Measurements from ENCODE around the gene KLC4.

The KLC4 gene

DNA sequence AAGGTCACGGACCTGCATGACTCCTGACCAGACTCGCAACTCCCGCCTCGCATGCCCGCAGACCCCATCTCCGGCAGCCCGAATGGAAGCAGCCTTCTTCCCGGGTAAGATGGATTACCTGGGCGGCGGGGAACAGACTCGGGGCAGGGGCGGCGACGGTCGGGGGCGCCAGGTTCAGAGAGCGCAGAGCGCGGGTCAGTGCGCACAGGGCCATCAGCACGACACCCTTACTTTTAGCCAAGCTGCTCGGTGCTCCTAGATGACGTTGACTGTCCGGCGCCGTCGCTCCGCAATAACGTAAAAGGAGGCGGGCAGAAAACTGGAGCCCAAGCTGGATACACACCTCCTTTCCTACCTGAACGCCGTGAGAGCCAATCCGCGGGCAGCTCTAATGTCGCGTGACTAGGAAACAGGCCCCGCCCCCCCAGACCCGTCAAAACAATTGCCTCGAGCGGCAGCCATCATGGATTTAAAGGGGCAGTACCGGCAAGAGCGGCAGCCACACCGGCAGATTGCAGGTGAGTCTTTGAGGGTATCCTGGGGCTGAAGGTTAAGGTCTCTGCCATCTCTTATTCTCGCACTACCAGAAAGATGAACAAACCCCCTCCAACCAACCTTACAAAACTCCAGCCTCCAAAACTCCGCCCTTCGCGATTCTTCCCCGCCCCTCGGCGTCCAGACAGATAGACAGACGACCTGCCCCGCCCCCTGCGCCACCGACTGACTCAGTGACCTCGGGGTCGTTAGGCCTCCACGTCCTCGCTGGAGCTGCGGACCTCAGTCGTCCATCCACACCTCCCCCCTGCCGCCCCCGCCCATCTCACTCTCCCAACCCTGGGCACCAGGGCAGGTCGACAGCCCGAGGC lies at the start of gene KLC4, which contains the start of gene MRPL2:
Gene KLC4 (plus strand): TSS at position 464 of the 866 bp plus-strand sequence. CDS start 1,705 bp downstream, outside the sequence.
Gene MRPL2 (minus strand): TSS at position 267 of the 866 bp plus-strand sequence. CDS start 53 bp downstream, at position 214.
- DNase-seq: peak; percentile 98

- DNase-seq: no peak
Measured at GRCh38 chr6:43011207-43011606, 48.2 kb upstream of the KLC4 start.

- DNase-seq: no peak
Measured at GRCh38 chr6:43012364-43012763, 47.1 kb upstream of the KLC4 start.

- DNase-seq: no peak
Measured at GRCh38 chr6:43013097-43013842, 46.2 kb upstream of the KLC4 start.

- DNase-seq: peak; percentile 99
Measured at GRCh38 chr6:43013843-43014433, 45.5 kb upstream of the KLC4 start, which contains the start of the genes KLHDC3 and MEA1. Gene KLHDC3, plus strand, starts transcription at chr6:43014249. Its CDS starts 2,944 bp downstream, at chr6:43017193. Gene MEA1, minus strand, starts transcription at chr6:43013946. Its CDS starts 133 bp downstream, at chr6:43013813.

DNA sequence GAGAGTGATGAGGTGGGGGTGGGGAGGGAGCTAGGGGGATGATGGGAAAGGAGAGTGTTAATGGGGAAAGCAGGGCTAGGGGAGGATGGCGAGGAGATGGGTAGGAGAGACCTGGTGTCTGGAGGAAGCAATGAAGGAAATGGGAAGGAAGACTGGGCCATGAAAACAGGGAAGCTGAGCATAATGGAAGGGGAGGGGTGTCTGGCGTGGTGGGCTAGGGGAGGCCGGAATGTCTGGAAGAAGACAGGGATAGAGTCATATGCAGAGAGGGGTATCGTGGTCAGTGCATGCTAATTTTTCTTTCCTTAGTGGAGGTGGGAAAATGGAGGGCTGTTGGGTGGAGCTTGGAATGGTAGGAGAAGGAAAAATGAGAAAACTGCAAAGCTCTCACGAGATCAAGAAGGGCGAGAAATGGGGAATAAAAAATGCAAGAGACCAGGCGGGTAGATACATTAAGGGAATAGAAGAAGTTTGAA lies 45.0 kb upstream of the KLC4 start:
- no peak for DNase-seq

DNA sequence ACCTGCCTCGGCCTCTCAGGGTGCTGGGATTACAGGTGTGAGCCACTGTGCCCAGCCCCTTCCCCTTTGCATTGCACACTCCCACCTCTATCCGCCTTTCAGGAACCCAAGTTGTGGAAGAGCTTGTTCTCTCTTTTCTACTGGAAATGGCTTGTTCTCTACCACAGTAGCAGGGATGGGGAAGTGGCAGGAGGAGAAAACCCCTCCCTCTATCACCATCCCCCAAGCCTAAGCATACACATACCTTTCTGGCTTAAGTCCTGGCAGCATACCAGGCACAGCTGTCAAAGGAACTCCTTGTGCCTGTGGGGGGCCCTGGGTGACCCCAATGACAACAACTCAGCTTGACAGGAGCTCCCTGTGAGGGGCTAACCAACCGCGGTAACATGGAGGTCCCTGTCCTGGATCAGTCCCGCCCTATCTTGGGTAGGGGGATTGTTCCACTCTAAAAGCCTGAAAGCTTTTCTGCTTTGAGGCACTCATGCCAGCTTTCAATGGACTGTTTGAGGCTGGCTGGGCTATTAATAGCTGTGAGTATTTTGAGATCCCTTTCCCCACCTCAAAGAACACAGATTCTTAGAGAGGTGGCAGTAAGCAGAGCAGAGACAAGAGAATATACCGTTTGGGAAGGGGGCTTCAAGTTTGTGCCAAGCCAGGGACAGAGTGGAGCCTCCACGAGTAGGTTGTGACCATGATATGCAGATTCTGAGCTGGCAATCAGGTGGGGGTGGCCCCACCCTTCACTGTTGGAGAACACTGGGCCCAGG lies 43.1 kb upstream of the KLC4 start:
- no peak for DNase-seq

GRCh38 chr6:43016943-43017334 lies 42.5 kb upstream of the KLC4 start:
- DNase-seq: no peak

DNA sequence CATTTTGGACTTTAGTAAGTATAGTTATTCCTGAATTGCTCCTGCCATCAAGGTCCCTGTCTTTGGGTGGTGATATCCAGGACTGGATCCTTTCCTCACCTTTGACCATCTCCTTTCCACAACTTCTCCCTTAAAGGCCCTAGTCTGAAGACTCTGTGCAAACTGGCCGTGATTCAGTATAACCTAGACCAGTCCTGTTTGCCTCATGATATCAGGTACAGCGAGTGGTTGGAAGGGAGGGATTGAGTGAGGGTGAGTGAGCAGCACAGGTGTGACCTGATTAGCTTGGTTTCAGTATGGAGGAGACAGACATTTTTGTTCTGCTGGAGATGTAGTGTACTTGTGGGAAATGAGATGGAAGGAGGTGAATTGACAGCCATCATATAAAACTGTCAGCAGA lies 40.3 kb upstream of the KLC4 start:
- DNase-seq: no peak

DNA sequence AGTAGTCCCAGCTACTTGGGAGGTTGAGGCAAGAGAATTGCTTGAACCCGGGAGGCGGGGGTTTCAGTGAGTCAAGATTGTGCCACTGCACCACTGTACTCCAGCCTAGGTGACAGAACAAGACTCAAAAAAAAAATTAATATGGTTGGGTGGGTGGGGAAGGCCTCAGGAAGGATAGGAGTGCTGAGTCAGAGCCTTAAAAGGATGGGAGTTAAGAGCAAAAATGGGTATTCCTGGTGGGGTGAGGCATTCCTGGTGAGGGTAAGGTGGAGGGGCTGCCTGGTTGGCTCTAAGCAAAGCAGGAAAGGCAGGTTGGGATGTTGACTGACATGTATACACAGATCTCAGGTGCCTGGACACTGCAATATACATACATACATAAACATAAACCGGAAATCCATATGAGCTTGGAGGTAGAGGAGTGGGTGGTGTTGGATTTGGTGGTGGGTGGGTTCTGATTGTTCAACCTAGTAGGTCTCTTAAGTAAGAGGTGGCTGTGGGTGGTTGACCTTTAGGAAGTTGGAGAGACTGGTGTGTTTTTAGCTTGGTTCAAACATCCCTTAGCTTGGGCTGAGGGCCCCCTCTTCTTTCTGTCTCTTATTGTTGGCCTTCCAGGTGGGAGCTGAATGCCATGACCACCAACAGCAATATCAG lies 39.3 kb upstream of the KLC4 start:
- DNase-seq: no peak

- DNase-seq: no peak
Measured at GRCh38 chr6:43020847-43021246, 38.6 kb upstream of the KLC4 start.

DNA sequence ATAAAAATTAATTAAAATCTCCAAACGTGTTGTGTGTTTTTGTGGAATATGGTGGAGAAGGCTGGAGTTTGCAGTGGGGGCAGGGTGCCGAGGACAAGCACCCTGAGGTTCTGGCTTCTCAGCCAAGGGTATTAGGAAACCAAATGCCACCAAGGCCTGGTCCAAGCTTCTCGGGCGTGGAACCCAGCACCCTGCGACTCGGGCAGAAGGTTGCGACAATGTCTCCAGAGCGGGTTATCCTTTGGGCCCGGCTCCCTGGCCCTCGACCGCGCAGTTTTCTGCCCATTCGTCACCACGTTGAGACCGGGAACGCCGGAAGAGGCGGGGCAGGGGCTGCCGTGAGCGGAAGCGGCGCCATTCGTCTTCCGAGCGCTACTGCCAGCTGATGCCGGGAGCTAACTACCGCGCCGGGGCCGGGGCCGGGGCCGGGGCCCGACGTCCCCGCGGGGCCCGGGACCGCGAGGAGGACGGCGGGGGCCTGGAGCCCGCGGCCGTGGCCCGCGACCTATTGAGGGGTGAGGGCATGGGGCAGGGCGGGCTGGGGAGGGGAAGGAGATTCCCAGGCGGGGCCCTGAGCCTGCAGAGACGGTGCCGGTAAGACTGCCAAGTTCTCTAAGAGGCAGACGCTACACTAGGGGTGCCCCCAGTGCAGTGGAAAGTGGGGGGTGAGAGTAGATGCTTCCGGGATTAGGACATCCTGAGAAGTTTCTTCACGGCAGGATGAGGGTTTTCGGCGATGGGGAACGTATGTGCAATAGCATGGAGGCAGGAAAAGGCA lies 38.0 kb upstream of the KLC4 start, which contains the start of gene RRP36:
Gene RRP36 (plus strand): TSS at position 354 of the 778 bp plus-strand sequence. CDS start 32 bp downstream, at position 386.
- peak; percentile 40 for DNase-seq

DNA sequence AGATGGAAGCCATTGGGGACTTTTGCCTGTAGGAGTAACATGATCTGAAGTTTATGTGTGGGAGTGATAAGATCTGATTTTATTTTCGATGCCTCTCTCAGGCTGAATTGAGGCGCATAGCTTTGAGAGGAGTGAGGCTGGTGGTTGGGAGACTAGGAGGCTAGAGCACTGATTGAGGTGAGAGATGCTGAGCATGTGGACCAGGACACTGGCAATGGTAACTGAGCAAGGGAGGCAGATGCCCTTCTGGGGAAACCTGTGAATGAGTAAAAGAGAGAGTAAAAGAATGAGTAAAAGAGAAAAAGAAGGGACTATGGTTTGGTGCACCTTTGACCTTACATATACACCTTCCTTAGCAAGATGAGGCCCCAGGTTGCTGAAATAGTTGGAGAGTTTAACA lies 35.0 kb upstream of the KLC4 start:
- no peak for DNase-seq

GRCh38 chr6:43026365-43026764 lies 33.1 kb upstream of the KLC4 start:
- no peak for DNase-seq

DNA sequence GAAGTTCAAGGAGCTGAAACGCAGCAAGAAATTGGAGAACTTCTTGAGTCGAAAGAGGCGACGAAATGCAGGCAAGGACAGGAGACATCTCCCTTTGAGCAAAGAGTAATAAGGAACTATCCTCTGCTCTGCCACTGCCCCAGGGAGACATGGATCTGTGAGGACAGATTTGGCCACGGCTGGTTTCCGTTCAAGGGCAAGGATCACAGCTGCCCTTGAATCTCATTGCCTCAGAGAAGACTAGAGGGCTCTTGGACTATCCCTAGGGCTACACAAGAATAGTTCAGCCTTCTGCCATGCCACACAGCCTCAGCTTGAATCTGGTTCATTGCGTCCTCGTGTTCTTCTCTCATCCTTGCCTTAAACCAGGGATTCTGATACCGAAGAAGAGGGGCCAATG lies 30.3 kb upstream of the KLC4 start:
- DNase-seq: no peak

DNA sequence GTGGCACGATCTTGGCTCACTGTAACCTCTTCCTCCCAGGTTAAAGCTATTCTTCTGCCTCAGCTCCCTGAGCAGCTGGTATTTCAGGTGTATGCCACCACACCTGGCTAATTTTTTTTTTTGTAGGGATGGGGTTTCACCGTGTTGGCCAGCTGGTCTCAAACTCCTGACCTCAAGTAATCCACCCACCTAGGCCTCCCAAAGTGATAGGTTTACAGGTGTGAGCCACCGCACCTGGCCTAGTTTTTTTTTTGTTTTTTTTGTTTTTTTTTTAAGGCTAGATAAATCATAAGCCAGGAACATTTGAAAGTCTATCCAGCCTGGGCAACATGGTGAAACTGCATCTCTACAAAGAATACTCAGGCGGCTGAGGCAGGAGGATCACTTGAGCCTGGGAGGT lies 27.1 kb upstream of the KLC4 start:
- no peak for DNase-seq

GRCh38 chr6:43033496-43034189 lies 25.8 kb upstream of the KLC4 start:
- no peak for DNase-seq

DNA sequence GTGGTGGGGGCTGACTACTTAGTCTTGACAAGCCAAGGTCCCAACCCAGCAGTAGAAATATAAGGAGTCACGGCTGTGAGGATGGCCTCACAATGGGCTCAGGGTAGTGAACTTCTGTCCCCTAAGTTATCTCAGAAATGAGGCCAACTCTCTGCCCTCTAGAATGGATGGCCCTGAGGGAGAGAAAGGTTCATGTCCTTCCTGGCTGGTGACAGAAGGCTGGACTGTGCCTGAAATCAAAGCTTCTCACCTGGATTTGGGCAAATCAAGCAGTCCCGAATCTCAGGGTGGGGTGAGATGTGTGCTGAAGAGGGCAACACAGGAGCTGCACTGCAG lies 25.3 kb upstream of the KLC4 start:
- no peak for DNase-seq

- DNase-seq: no peak
Measured at GRCh38 chr6:43035495-43036194, 23.8 kb upstream of the KLC4 start.

DNA sequence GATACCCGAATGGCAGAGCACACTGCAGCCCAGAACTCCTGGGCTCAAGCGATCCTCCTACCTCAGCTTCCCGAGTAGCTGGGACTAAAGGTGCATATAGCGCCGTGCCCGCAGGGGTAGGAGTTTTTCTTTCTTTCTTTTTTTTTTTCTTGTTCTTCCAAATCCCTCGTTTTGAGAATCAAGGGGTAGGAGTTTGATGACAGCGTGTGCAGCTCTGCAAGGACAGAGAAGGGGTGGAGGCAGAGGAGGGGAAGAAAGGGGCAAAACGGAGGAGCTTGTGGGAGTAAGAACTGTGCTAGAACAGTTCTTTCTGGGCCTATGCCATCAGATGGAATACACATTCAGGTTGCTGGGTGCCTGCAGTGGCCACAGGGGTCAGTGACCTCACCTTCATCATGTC lies 22.7 kb upstream of the KLC4 start:
- DNase-seq: no peak
